ENCODE measurements around the gene PRADC1.
"Not testable (repeated sequence)": the region's sequence is repeated elsewhere in the genome, so short reads cannot be mapped to it uniquely, and the experiment has no call there.

The PRADC1 gene

GRCh38 chr2:73214120-73215035 lies 18.7 kb downstream of the PRADC1 start, which contains the start of gene SMYD5:
TSS of gene SMYD5 (plus strand) at chr2:73214245. CDS start at chr2:73214267, 22 bp downstream.
- DNase-seq: peak; percentile 86
- in situ Hi-C loops (cut with HindIII; ENCODE audit: low pct_ligation_motif_present, low pct_unique_long_range_greater_than_20kb, low sequenced_read_pairs): no loop called here

- in situ Hi-C loops (cut with HindIII; ENCODE audit: low pct_ligation_motif_present, low pct_unique_long_range_greater_than_20kb, low sequenced_read_pairs): no loop called here
- peak; percentile 74 for DNase-seq
Measured at GRCh38 chr2:73212448-73213176, 20.4 kb downstream of the PRADC1 start.

- in situ Hi-C loops (cut with HindIII; ENCODE audit: low pct_ligation_motif_present, low pct_unique_long_range_greater_than_20kb, low sequenced_read_pairs): no loop called here
- no peak for DNase-seq
Measured at GRCh38 chr2:73212098-73212447, 21.0 kb downstream of the PRADC1 start.

GRCh38 chr2:73210696-73211095 lies 22.3 kb downstream of the PRADC1 start:
- DNase-seq: no peak
- in situ Hi-C loops (cut with HindIII; ENCODE audit: low pct_ligation_motif_present, low pct_unique_long_range_greater_than_20kb, low sequenced_read_pairs): no loop called here

- DNase-seq: no peak
- in situ Hi-C loops (cut with HindIII; ENCODE audit: low pct_ligation_motif_present, low pct_unique_long_range_greater_than_20kb, low sequenced_read_pairs): no loop called here
Measured at GRCh38 chr2:73210019-73210418, 23.0 kb downstream of the PRADC1 start.

GRCh38 chr2:73208258-73208657 lies 24.8 kb downstream of the PRADC1 start:
- in situ Hi-C loops (cut with HindIII; ENCODE audit: low pct_ligation_motif_present, low pct_unique_long_range_greater_than_20kb, low sequenced_read_pairs): no loop called here
- DNase-seq: no peak

GRCh38 chr2:73205611-73206010 lies 27.4 kb downstream of the PRADC1 start:
- no peak for DNase-seq
- in situ Hi-C loops (cut with HindIII; ENCODE audit: low pct_ligation_motif_present, low pct_unique_long_range_greater_than_20kb, low sequenced_read_pairs): no loop called here

GRCh38 chr2:73203055-73203681 lies 29.9 kb downstream of the PRADC1 start:
- in situ Hi-C loops (cut with HindIII; ENCODE audit: low pct_ligation_motif_present, low pct_unique_long_range_greater_than_20kb, low sequenced_read_pairs): no loop called here
- no peak for DNase-seq

GRCh38 chr2:73202156-73203054 lies 30.6 kb downstream of the PRADC1 start, which contains the start of gene NOTO:
TSS of gene NOTO (plus strand) at chr2:73202574. CDS start at chr2:73202667, 93 bp downstream.
- in situ Hi-C loops (cut with HindIII; ENCODE audit: low pct_ligation_motif_present, low pct_unique_long_range_greater_than_20kb, low sequenced_read_pairs): no loop called here
- no peak for DNase-seq

GRCh38 chr2:73200281-73200680 lies 32.8 kb downstream of the PRADC1 start:
- in situ Hi-C loops (cut with HindIII; ENCODE audit: low pct_ligation_motif_present, low pct_unique_long_range_greater_than_20kb, low sequenced_read_pairs); DNase-seq: not testable (repeated sequence)

GRCh38 chr2:73197579-73197978 lies 35.5 kb downstream of the PRADC1 start:
- in situ Hi-C loops (cut with HindIII; ENCODE audit: low pct_ligation_motif_present, low pct_unique_long_range_greater_than_20kb, low sequenced_read_pairs): no loop called here
- no peak for DNase-seq

- in situ Hi-C loops (cut with HindIII; ENCODE audit: low pct_ligation_motif_present, low pct_unique_long_range_greater_than_20kb, low sequenced_read_pairs): no loop called here
- no peak for DNase-seq
Measured at GRCh38 chr2:73187549-73187948, 45.5 kb downstream of the PRADC1 start.

- in situ Hi-C loops (cut with HindIII; ENCODE audit: low pct_ligation_motif_present, low pct_unique_long_range_greater_than_20kb, low sequenced_read_pairs): no loop called here
- DNase-seq: no peak
Measured at GRCh38 chr2:73185965-73186364, 47.1 kb downstream of the PRADC1 start.
